HEK293 (cell line): ENCODE data around the gene JHY.

ENCODE experiments used
- CTCF ChIA-PET: fragments of 350-600 bp; formaldehyde crosslinking; extraction: SDS; loops from one replicate; lab custom pipeline; 2021; ENCODE audit warnings: antibody characterized with exemption; lab: Yijun Ruan, JAX
- POLR2A ChIA-PET: fragments of 300-600 bp; formaldehyde crosslinking; extraction: SDS; loops from one replicate; lab custom pipeline; 2020; ENCODE audit warnings: antibody characterized with exemption, inconsistent platforms; lab: Yijun Ruan, JAX
- H3K27ac ChIP-seq: fragments of 200-500 bp; sonication (Bioruptor generic); 2 replicates; pipeline ENCODE4 v1.5.1; 2014; ENCODE audit warnings: low read depth, low read length, control low read depth, inconsistent platforms; ENCODE audit errors: extremely low read depth
- H3K36me3 ChIP-seq, 2 experiments: fragments of 200-500 bp in 1 of 2; sonication (Bioruptor generic) in 1 of 2; 1 replicate in 1 of 2; 2 replicates in 1 of 2; pipeline ENCODE4 v1.5.1; 2014 to 2017; ENCODE audit warnings: inconsistent platforms in 2 of 2, low read length in 2 of 2; ENCODE audit not compliant: control insufficient read depth in 2 of 2, insufficient read depth in 1 of 2
- H3K4me1 ChIP-seq: fragments of 200-500 bp; sonication (Bioruptor generic); 2 replicates; pipeline ENCODE4 v1.5.1; 2014; ENCODE audit warnings: mild to moderate bottlenecking, low read length, inconsistent platforms; ENCODE audit not compliant: control insufficient read depth, insufficient read depth
- H3K4me3 ChIP-seq: 2 replicates; pipeline ENCODE4 v1.5.1; 2011; ENCODE audit warnings: low read depth, mild to moderate bottlenecking, control low read depth, low read length, moderate library complexity
- H3K9me3 ChIP-seq: fragments of 200-500 bp; sonication (Bioruptor generic); 2 replicates; pipeline ENCODE4 v1.5.1; 2014; ENCODE audit warnings: low read depth, low read length, inconsistent platforms; ENCODE audit not compliant: control insufficient read depth, insufficient read depth
- GLIS2 ChIP-seq: fragments of 450-650 bp; formaldehyde crosslinking; IDR thresholded peaks from 2 replicates; pipeline ENCODE4 v1.5.1; 2016; ENCODE audit warnings: missing biosample characterization, missing genetic modification characterization
- HOXD13 ChIP-seq: sonication (generic); formaldehyde crosslinking; IDR thresholded peaks from 2 replicates; pipeline ENCODE4 v1.8.0; 2022; ENCODE audit warnings: missing genetic modification reagents, borderline replicate concordance
- KLF1 ChIP-seq: fragments of 450-650 bp; formaldehyde crosslinking; IDR thresholded peaks from 2 replicates; pipeline ENCODE4 v1.5.1; 2016; ENCODE audit warnings: missing biosample characterization, missing genetic modification characterization
- KLF9 ChIP-seq: fragments of 450-650 bp; formaldehyde crosslinking; IDR thresholded peaks from 2 replicates; pipeline ENCODE4 v1.5.1; 2016; ENCODE audit warnings: missing biosample characterization, missing genetic modification characterization, low read depth
- PRDM2 ChIP-seq: fragments of 450-650 bp; formaldehyde crosslinking; IDR thresholded peaks from 2 replicates; pipeline ENCODE4 v1.5.1; 2016; ENCODE audit warnings: missing biosample characterization, missing genetic modification characterization, borderline replicate concordance
- REPIN1 ChIP-seq: fragments of 450-650 bp; formaldehyde crosslinking; IDR thresholded peaks from 2 replicates; pipeline ENCODE4 v1.5.1; 2017; ENCODE audit warnings: missing biosample characterization, missing genetic modification characterization, low read depth
- SCRT2 ChIP-seq: fragments of 450-650 bp; formaldehyde crosslinking; IDR thresholded peaks from 2 replicates; pipeline ENCODE4 v1.5.1; 2016; ENCODE audit warnings: missing biosample characterization, missing genetic modification characterization
- SETDB1 ChIP-seq: IDR thresholded peaks from one replicate; pipeline ENCODE4 v1.6.1; 2017; ENCODE audit warnings: mild to moderate bottlenecking, low read length, moderate library complexity, mixed read lengths; ENCODE audit not compliant: insufficient read length
- ZBTB1 ChIP-seq: fragments of 450-650 bp; formaldehyde crosslinking; IDR thresholded peaks from 2 replicates; pipeline ENCODE4 v1.5.1; 2016; ENCODE audit warnings: missing biosample characterization, missing genetic modification characterization
- ZBTB20 ChIP-seq: fragments of 450-650 bp; formaldehyde crosslinking; IDR thresholded peaks from 2 replicates; pipeline ENCODE4 v1.5.1; 2016; ENCODE audit warnings: missing biosample characterization, missing genetic modification characterization
- ZEB2 ChIP-seq: fragments of 450-650 bp; formaldehyde crosslinking; IDR thresholded peaks from 2 replicates; pipeline ENCODE4 v1.5.1; 2016; ENCODE audit warnings: missing biosample characterization, missing genetic modification characterization
- ZFP41 ChIP-seq: fragments of 450-650 bp; formaldehyde crosslinking; IDR thresholded peaks from 2 replicates; pipeline ENCODE4 v1.5.1; 2016; ENCODE audit warnings: missing biosample characterization, missing genetic modification characterization, borderline replicate concordance
- ZNF121 ChIP-seq: fragments of 450-650 bp; formaldehyde crosslinking; IDR thresholded peaks from 2 replicates; pipeline ENCODE4 v1.5.1; 2016; ENCODE audit warnings: missing biosample characterization, missing genetic modification characterization
- ZNF16 ChIP-seq: fragments of 450-650 bp; formaldehyde crosslinking; IDR thresholded peaks from 2 replicates; pipeline ENCODE4 v1.5.1; 2016; ENCODE audit warnings: low read depth, missing biosample characterization, missing genetic modification characterization
- ZNF169 ChIP-seq: fragments of 450-650 bp; formaldehyde crosslinking; IDR thresholded peaks from 2 replicates; pipeline ENCODE4 v1.5.1; 2016; ENCODE audit warnings: missing biosample characterization, missing genetic modification characterization
- ZNF202 ChIP-seq: fragments of 450-650 bp; formaldehyde crosslinking; IDR thresholded peaks from 2 replicates; pipeline ENCODE4 v1.5.1; 2016; ENCODE audit warnings: missing biosample characterization, missing genetic modification characterization, borderline replicate concordance
- ZNF23 ChIP-seq: fragments of 450-650 bp; formaldehyde crosslinking; IDR thresholded peaks from 2 replicates; pipeline ENCODE4 v1.5.1; 2016; ENCODE audit warnings: missing biosample characterization, missing genetic modification characterization, borderline replicate concordance
- ZNF274 ChIP-seq, 2 experiments: fragments of 200-500 bp in 1 of 2; fragments of 450-650 bp in 1 of 2; sonication (Bioruptor generic) in 1 of 2; formaldehyde crosslinking in 1 of 2; IDR thresholded peaks; 2 replicates each; pipeline versions ENCODE4 v1.5.1 to v1.6.1; 2014 to 2016; ENCODE audit warnings: borderline replicate concordance in 1 of 2, inconsistent platforms in 1 of 2, low read length in 1 of 2, missing biosample characterization in 1 of 2, missing genetic modification characterization in 1 of 2
- ZNF324 ChIP-seq: fragments of 450-650 bp; formaldehyde crosslinking; IDR thresholded peaks from 2 replicates; pipeline ENCODE4 v1.5.1; 2016; ENCODE audit warnings: missing biosample characterization, missing genetic modification characterization
- ZNF423 ChIP-seq: fragments of 450-650 bp; formaldehyde crosslinking; IDR thresholded peaks from 2 replicates; pipeline ENCODE4 v1.5.1; 2016; ENCODE audit warnings: missing biosample characterization, missing genetic modification characterization
- ZNF473 ChIP-seq: fragments of 450-650 bp; formaldehyde crosslinking; IDR thresholded peaks from 2 replicates; pipeline ENCODE4 v1.5.1; 2017; ENCODE audit warnings: missing biosample characterization, missing genetic modification characterization
- ZNF580 ChIP-seq: fragments of 450-650 bp; formaldehyde crosslinking; IDR thresholded peaks from 2 replicates; pipeline ENCODE4 v1.5.1; 2016; ENCODE audit warnings: missing biosample characterization, missing genetic modification characterization
- ZNF600 ChIP-seq: fragments of 450-650 bp; formaldehyde crosslinking; IDR thresholded peaks from 2 replicates; pipeline ENCODE4 v1.5.1; 2016; ENCODE audit warnings: missing biosample characterization, missing genetic modification characterization
- ZNF658 ChIP-seq: fragments of 450-650 bp; formaldehyde crosslinking; IDR thresholded peaks from 2 replicates; pipeline ENCODE4; 2016; ENCODE audit warnings: missing biosample characterization, missing genetic modification characterization
- ZNF792 ChIP-seq: fragments of 450-650 bp; formaldehyde crosslinking; IDR thresholded peaks from 2 replicates; pipeline ENCODE4 v1.5.1; 2016; ENCODE audit warnings: missing biosample characterization, missing genetic modification characterization

Gene JHY

GRCh38 chr11:122872046-122872445 is 10.5 kb upstream of the JHY start (continued):
- TF ChIP-seq ZNF169 (tag by site-specific recombination) (no peak), PRDM2 (no peak), REPIN1 (no peak), ZFP41 (tag by site-specific recombination) (no peak), ZNF16 (tag by site-specific recombination) (no peak), SCRT2 (tag by site-specific recombination) (no peak), ZNF274 (IDR thresholded peaks at IDR 0.05; ENCODE audit: low read length) (no peak), ZNF274 (tag by site-specific recombination; IDR thresholded peaks at IDR 0.05; ENCODE audit: borderline replicate concordance) (no peak)

- CTCF ChIA-PET = interaction anchor here (0.7 to 4.6 kb wide), 4 partner anchors 11 to 1654 kb away, joined by 4 to 22 read pairs (median 6); no protein-coding TSS in a partner anchor
- Histone ChIP-seq H3K4me1 (no peaks in the 10 kb centered on the region), H3K9me3 (no peaks in the 10 kb centered on the region), H3K27ac (no peak overlapping the region)
- no peak for TF ChIP-seq ZNF600
- no peak for TF ChIP-seq HOXD13 (CRISPR knock-in tag)
- no peak for TF ChIP-seq KLF1
- TF ChIP-seq ZNF580 (tag by site-specific recombination) = no peak
- TF ChIP-seq ZNF658 (tag by site-specific recombination) = no peak
- no peak for TF ChIP-seq GLIS2 (tag by site-specific recombination)
- TF ChIP-seq ZNF792 (tag by site-specific recombination) = no peak
- no peak for TF ChIP-seq SETDB1
- no peak for TF ChIP-seq ZNF324 (tag by site-specific recombination)
- no peak for TF ChIP-seq KLF9 (tag by site-specific recombination)
- TF ChIP-seq ZEB2 (tag by site-specific recombination) = no peak
- TF ChIP-seq ZBTB20 (tag by site-specific recombination) = no peak
- no peak for TF ChIP-seq ZNF23 (tag by site-specific recombination)
- TF ChIP-seq ZNF473 (tag by site-specific recombination) = no peak
- no peak for TF ChIP-seq ZNF423 (tag by site-specific recombination)
- TF ChIP-seq ZNF121 = no peak
- TF ChIP-seq ZBTB1 = no peak
- TF ChIP-seq ZNF202 = no peak
- TF ChIP-seq, all 188 proteins: peak for 0
- H3K36me3 ChIP-seq = no peaks in the 10 kb centered on the region
- H3K4me3 ChIP-seq = no peak overlapping the region
- POLR2A ChIA-PET = interaction anchor here (0.6 kb wide), 1 partner anchor 181 kb away, joined by 3 read pairs; no protein-coding TSS in a partner anchor
Measured at GRCh38 chr11:122874991-122875390, 7.6 kb upstream of the JHY start.
